Measurements from ENCODE around the gene CNTNAP4.

The CNTNAP4 gene

GRCh38 chr16:76565542-76565941 lies 288.3 kb downstream of the CNTNAP4 start:
- Histone ChIP-seq H3K4me1 (ENCODE audit: control insufficient read depth, low read length) (peaks cover 8% of the 10 kb centered on the region), H3K4me3 (ENCODE audit: low read length) (no peak overlapping the region), H3K9me2 (replicated peaks; ENCODE audit: control insufficient read depth, low read length) (peaks cover 3% of the 10 kb centered on the region; the same call in 1 of the 2 replicates), H3K79me2 (ENCODE audit: control insufficient read depth, low read length) (no peaks in the 10 kb centered on the region), H3K36me3 (ENCODE audit: control insufficient read depth, low read length) (no peaks in the 10 kb centered on the region), H3K27ac (ENCODE audit: low read depth, low read length) (no peak overlapping the region), H4K20me1 (ENCODE audit: control insufficient read depth, insufficient read depth, low read depth, low read length) (no peaks in the 10 kb centered on the region), H3F3A (ENCODE audit: control insufficient read depth, insufficient read depth) (no peaks in the 10 kb centered on the region), H3K27me3 (ENCODE audit: control insufficient read depth, low read length) (no peaks in the 10 kb centered on the region), H3K4me2 (ENCODE audit: low read length) (no peak overlapping the region), H3K9me3 (ENCODE audit: control insufficient read depth, insufficient read depth, low read length) (no peaks in the 10 kb centered on the region)
- no peak for TF ChIP-seq CTCF (IDR thresholded peaks at IDR 0.05; ENCODE audit: low read depth, low read length, poor library complexity, severe bottlenecking)

- Histone ChIP-seq H3K4me2 (ENCODE audit: low read length) (no peak overlapping the region), H3K36me3 (ENCODE audit: control insufficient read depth, low read length) (no peaks in the 10 kb centered on the region), H3K9me3 (ENCODE audit: control insufficient read depth, insufficient read depth, low read length) (no peaks in the 10 kb centered on the region), H3F3A (ENCODE audit: control insufficient read depth, insufficient read depth) (no peaks in the 10 kb centered on the region), H3K79me2 (ENCODE audit: control insufficient read depth, low read length) (no peaks in the 10 kb centered on the region), H3K27ac (ENCODE audit: low read depth, low read length) (no peak overlapping the region), H4K20me1 (ENCODE audit: control insufficient read depth, insufficient read depth, low read depth, low read length) (no peaks in the 10 kb centered on the region), H3K4me3 (ENCODE audit: low read length) (no peak overlapping the region), H3K4me1 (ENCODE audit: control insufficient read depth, low read length) (peaks cover 6% of the 10 kb centered on the region), H3K27me3 (ENCODE audit: control insufficient read depth, low read length) (no peaks in the 10 kb centered on the region), H3K9me2 (replicated peaks; ENCODE audit: control insufficient read depth, low read length) (peaks cover under 1% of the 10 kb centered on the region; the same call in 1 of the 2 replicates)
- TF ChIP-seq EZH2phosphoT487 (IDR thresholded peaks at IDR 0.05; ENCODE audit: borderline replicate concordance, low read length) (no peak), CTCF (IDR thresholded peaks at IDR 0.05; ENCODE audit: low read depth, low read length, poor library complexity, severe bottlenecking) (no peak)
Measured at GRCh38 chr16:76571755-76572154, 294.6 kb downstream of the CNTNAP4 start.

GRCh38 chr16:76573281-76573680 lies 296.1 kb downstream of the CNTNAP4 start:
- no peak overlapping the region for H3K27ac ChIP-seq (ENCODE audit: low read depth, low read length)
- H3K9me3 ChIP-seq (ENCODE audit: control insufficient read depth, insufficient read depth, low read length): no peaks in the 10 kb centered on the region
- H3K9me2 ChIP-seq (replicated peaks; ENCODE audit: control insufficient read depth, low read length): no peaks in the 10 kb centered on the region
- no peak overlapping the region for H3K4me2 ChIP-seq (ENCODE audit: low read length)
- H3K36me3 ChIP-seq (ENCODE audit: control insufficient read depth, low read length): no peaks in the 10 kb centered on the region
- H4K20me1 ChIP-seq (ENCODE audit: control insufficient read depth, insufficient read depth, low read depth, low read length): no peaks in the 10 kb centered on the region
- H3F3A ChIP-seq (ENCODE audit: control insufficient read depth, insufficient read depth): no peaks in the 10 kb centered on the region
- H3K27me3 ChIP-seq (ENCODE audit: control insufficient read depth, low read length): no peaks in the 10 kb centered on the region
- TF ChIP-seq CTCF (IDR thresholded peaks at IDR 0.05; ENCODE audit: low read depth, low read length, poor library complexity, severe bottlenecking) (no peak), EZH2phosphoT487 (IDR thresholded peaks at IDR 0.05; ENCODE audit: borderline replicate concordance, low read length) (no peak)
- H3K4me3 ChIP-seq (ENCODE audit: low read length): no peak overlapping the region
- no peaks in the 10 kb centered on the region for H3K4me1 ChIP-seq (ENCODE audit: control insufficient read depth, low read length)
- H3K79me2 ChIP-seq (ENCODE audit: control insufficient read depth, low read length): no peaks in the 10 kb centered on the region

- Histone ChIP-seq H4K20me1 (ENCODE audit: control insufficient read depth, insufficient read depth, low read depth, low read length) (no peaks in the 10 kb centered on the region), H3K4me1 (ENCODE audit: control insufficient read depth, low read length) (no peaks in the 10 kb centered on the region), H3K4me2 (ENCODE audit: low read length) (no peak overlapping the region), H3K4me3 (ENCODE audit: low read length) (no peak overlapping the region), H3K9me3 (ENCODE audit: control insufficient read depth, insufficient read depth, low read length) (no peaks in the 10 kb centered on the region), H3K27me3 (ENCODE audit: control insufficient read depth, low read length) (no peaks in the 10 kb centered on the region), H3K9me2 (replicated peaks; ENCODE audit: control insufficient read depth, low read length) (no peaks in the 10 kb centered on the region), H3K79me2 (ENCODE audit: control insufficient read depth, low read length) (no peaks in the 10 kb centered on the region), H3K27ac (ENCODE audit: low read depth, low read length) (no peak overlapping the region), H3F3A (ENCODE audit: control insufficient read depth, insufficient read depth) (no peaks in the 10 kb centered on the region), H3K36me3 (ENCODE audit: control insufficient read depth, low read length) (no peaks in the 10 kb centered on the region)
- TF ChIP-seq EZH2phosphoT487 (IDR thresholded peaks at IDR 0.05; ENCODE audit: borderline replicate concordance, low read length): no peak
- TF ChIP-seq CTCF (IDR thresholded peaks at IDR 0.05; ENCODE audit: low read depth, low read length, poor library complexity, severe bottlenecking): no peak
Measured at GRCh38 chr16:76574651-76575050, 297.4 kb downstream of the CNTNAP4 start.
